B cell (primary cell): ENCODE data around the gene CDK9. TPM values are rescaled to one million over a fixed set of nuclear protein-coding genes. Genes with fewer than 3 reads are reported as not detected.

Source experiments
- ATAC-seq: fragments of 200-7000 bp; cut with Tn5 transposase; one replicate; pipeline ENCODE4 v1.10.0; 2021; ENCODE audit warnings: low read depth, mild to moderate bottlenecking, moderate number of reproducible peaks, moderate library complexity
- CTCF ChIA-PET: fragments of 350-600 bp; sonication (Branson Sonifier 250); formaldehyde crosslinking; loops from one replicate; lab custom pipeline; 2021; ENCODE audit warnings: antibody characterized with exemption, inconsistent platforms; lab: Charles Lee
- POLR2A ChIA-PET: fragments of 350-600 bp; sonication (Branson Sonifier 250); formaldehyde crosslinking; loops from one replicate; lab custom pipeline; 2021; ENCODE audit warnings: antibody characterized with exemption; lab: Charles Lee
- DNase-seq: peaks from one replicate; pipeline ENCODE4 v3.0.0; 2013
- H2AFZ ChIP-seq: 2 replicates; pipeline ENCODE4 v1.6.1; 2012; ENCODE audit warnings: mild to moderate bottlenecking, low read depth, low read length; ENCODE audit not compliant: insufficient read depth, poor library complexity, severe bottlenecking
- H3K27ac ChIP-seq, 2 donors: 1 replicate in 1 of 2; 2 replicates in 1 of 2; pipeline ENCODE4 v1.5.1; 2012 to 2013; ENCODE audit warnings: low read length in 2 of 2, mild to moderate bottlenecking in 2 of 2, moderate library complexity in 1 of 2
- H3K27me3 ChIP-seq, 4 experiments: fragments of 200-600 bp in 1 of 4; sonication (generic) in 1 of 4; replicated peaks in 1 of 4; 1 replicate in 2 of 4; 2 replicates in 2 of 4; pipeline versions ENCODE4 v1.6.1 to v1.7.0; 2013 to 2016; ENCODE audit warnings: low read length in 3 of 4, mild to moderate bottlenecking in 2 of 4, mixed read lengths in 1 of 4, moderate library complexity in 1 of 4; ENCODE audit not compliant: insufficient read depth in 4 of 4, control insufficient read depth in 3 of 4; ENCODE audit errors: control extremely low read depth in 1 of 4
- H3K36me3 ChIP-seq, 2 experiments: replicated peaks in 1 of 2; 1 replicate in 1 of 2; 2 replicates in 1 of 2; pipeline versions ENCODE4 v1.6.1 to v1.7.1; 2013; ENCODE audit warnings: low read length in 1 of 2; ENCODE audit not compliant: insufficient read depth in 2 of 2, control insufficient read depth in 1 of 2; ENCODE audit errors: control extremely low read depth in 1 of 2, extremely low read depth in 1 of 2
- H3K4me1 ChIP-seq, 2 donors: fragments of 200-600 bp in 1 of 2; sonication (generic) in 1 of 2; 1 replicate in 1 of 2; 2 replicates in 1 of 2; pipeline versions ENCODE4 v1.5.1 to v1.6.1; 2013 to 2017; ENCODE audit warnings: low read length in 2 of 2; ENCODE audit not compliant: control insufficient read depth in 2 of 2, insufficient read depth in 2 of 2
- H3K4me2 ChIP-seq: replicated peaks from 2 replicates; pipeline ENCODE3; 2012; ENCODE audit warnings: mild to moderate bottlenecking, low read depth, low read length; ENCODE audit not compliant: poor library complexity, severe bottlenecking
- H3K4me3 ChIP-seq, 5 experiments: fragments of 200-600 bp in 1 of 5; sonication (generic) in 1 of 5; 1 replicate in 3 of 5; 2 replicates in 2 of 5; pipeline versions ENCODE4 v1.5.1 to v1.7.0; 2011 to 2016; ENCODE audit warnings: low read length in 4 of 5, mild to moderate bottlenecking in 4 of 5, low read depth in 2 of 5, control low read depth in 1 of 5, moderate library complexity in 1 of 5; ENCODE audit not compliant: insufficient read depth in 1 of 5; ENCODE audit errors: control extremely low read depth in 1 of 5, extremely low read depth in 1 of 5
- H3K79me2 ChIP-seq: fragments of 200-600 bp; sonication (generic); one replicate; pipeline ENCODE4 v1.6.0; 2016; ENCODE audit warnings: low read length; ENCODE audit not compliant: control insufficient read depth, insufficient read depth
- H3K9ac ChIP-seq: fragments of 200-600 bp; sonication (generic); 2 replicates; pipeline ENCODE4 v1.6.1; 2017; ENCODE audit warnings: mild to moderate bottlenecking, low read length, moderate library complexity
- H3K9me3 ChIP-seq, 3 donors: one replicate each; pipeline versions ENCODE4 v1.6.1 to v1.7.1; 2013; ENCODE audit warnings: low read length in 2 of 3; ENCODE audit not compliant: control insufficient read depth in 2 of 3, insufficient read depth in 1 of 3; ENCODE audit errors: control extremely low read depth in 1 of 3
- H4K20me1 ChIP-seq: 2 replicates; pipeline ENCODE4 v1.6.0; 2012; ENCODE audit warnings: mild to moderate bottlenecking, low read length; ENCODE audit not compliant: insufficient read depth, control insufficient read depth, poor library complexity, severe bottlenecking
- H3K27ac Mint-ChIP-seq: one replicate; pipeline ENCODE4 v1.8.0; 2021; ENCODE audit warnings: mixed read lengths
- H3K27me3 Mint-ChIP-seq: one replicate; pipeline ENCODE4 v1.8.0; 2021; ENCODE audit warnings: mixed read lengths
- H3K4me1 Mint-ChIP-seq: one replicate; pipeline ENCODE4 v1.8.0; 2021; ENCODE audit warnings: mixed read lengths
- H3K4me3 Mint-ChIP-seq: one replicate; pipeline ENCODE4 v1.8.0; 2021; ENCODE audit warnings: mixed read lengths
- H3K9me3 Mint-ChIP-seq: one replicate; pipeline ENCODE4 v1.8.0; 2022; ENCODE audit warnings: mixed read lengths; ENCODE audit not compliant: insufficient read depth
- CTCF ChIP-seq: fragments of 200-600 bp; IDR thresholded peaks from one replicate; pipeline ENCODE4 v1.8.0; 2022; ENCODE audit warnings: antibody characterized with exemption, mild to moderate bottlenecking
- EZH2 ChIP-seq: IDR thresholded peaks from 2 replicates; pipeline ENCODE4 v1.6.1; 2012; ENCODE audit warnings: borderline replicate concordance, low read depth, mild to moderate bottlenecking, moderate library complexity, low read length; ENCODE audit not compliant: insufficient read depth, poor library complexity, severe bottlenecking
- WGBS: methylation state at CpG from one replicate; pipeline ENCODE4 v1.1.5; 2013; ENCODE audit warnings: missing lambda C conversion rate; ENCODE audit not compliant: insufficient coverage; 5-methylcytosine and 5-hydroxymethylcytosine counted together
- intact Hi-C: fragments of 100-400 bp; cut with micrococcal nuclease; formaldehyde crosslinking; loops from one replicate; pipeline ENCODE4 v1.10.0; 2022
- polyA plus RNA-seq: library from polyadenylated mRNA; depleted of rRNA; stranded (reverse); fragments of >200 nt; gene quantifications from 2 replicates; pipeline ENCODE4 v1.2.3, GENCODE V29; 2012
- total RNA-seq, 2 donors: library from RNA; stranded (reverse); fragments of 120-200 nt in 1 of 2; gene quantifications; 1 replicate in 1 of 2; 2 replicates in 1 of 2; pipeline versions ENCODE4 v1.2.3 to v1.2.4, GENCODE V29; 2013 to 2022

CDK9 gene
- total and polyA plus RNA-seq, 2 donors (not counting 1 experiment from before 2014, with no cell fraction given) = 145 to 176 TPM

GRCh38 chr9:127765418-127765817 lies 20.4 kb upstream of the CDK9 start:
- TF ChIP-seq CTCF (no peak), EZH2 (no peak)
- no peak overlapping the region for H3K9ac ChIP-seq
- H3K4me2 ChIP-seq = no peak overlapping the region
- intact Hi-C loops = no loop called here
- POLR2A ChIA-PET = no interaction called here
- Mint-ChIP-seq H3K9me3 (no peaks in the 10 kb centered on the region), H3K27me3 (no peaks in the 10 kb centered on the region), H3K4me3 (no peak overlapping the region), H3K27ac (peak overlapping the region; percentile 66), H3K4me1 (peaks cover 73% of the 10 kb centered on the region)
- H3K27ac ChIP-seq = no peak overlapping the region
- no peak overlapping the region for H2AFZ ChIP-seq
- peaks cover 100% of the 10 kb centered on the region for H3K79me2 ChIP-seq
- H3K9me3 ChIP-seq = no peaks in the 10 kb centered on the region
- peaks cover 35 to 58% of the 10 kb centered on the region in 2 donors for H3K4me1 ChIP-seq
- no peak for ATAC-seq
- peaks cover 100% of the 10 kb centered on the region for H4K20me1 ChIP-seq
- 91% methylated on average over 1 of the region's 1 CpG for WGBS
- H3K36me3 ChIP-seq = peaks cover 0 to 89% of the 10 kb centered on the region in 2 experiments
- DNase-seq = no peak
- CTCF ChIA-PET = interaction anchor here (0.5 to 3.6 kb wide), 7 partner anchors 13 to 190 kb away, joined by 3 to 25 read pairs (median 4); partner anchors contain the start of genes CDK9, SH2D3C and TOR2A
- no peaks in the 10 kb centered on the region for H3K27me3 ChIP-seq
- no peak overlapping the region for H3K4me3 ChIP-seq

GRCh38 chr9:127767410-127767809 lies 18.4 kb upstream of the CDK9 start:
- no peaks in the 10 kb centered on the region for H3K9me3 Mint-ChIP-seq
- ATAC-seq (no peak), DNase-seq (no peak)
- WGBS = 100% methylated on average over 1 of the region's 3 CpGs
- Histone ChIP-seq H3K9ac (no peak overlapping the region), H4K20me1 (peaks cover 98% of the 10 kb centered on the region), H3K27me3 (no peaks in the 10 kb centered on the region), H3K4me3 (no peak overlapping the region), H3K36me3 (peaks cover 0 to 82% of the 10 kb centered on the region in 2 experiments), H3K4me1 (peaks cover 44 to 68% of the 10 kb centered on the region in 2 donors), H3K9me3 (no peaks in the 10 kb centered on the region), H3K4me2 (peak overlapping the region; percentile 52), H3K79me2 (peaks cover 94% of the 10 kb centered on the region), H3K27ac (peak overlapping the region in 1 of 2 donors; percentile 94), H2AFZ (no peak overlapping the region)
- peak overlapping the region; percentile 45 for H3K4me3 Mint-ChIP-seq
- peaks cover 84% of the 10 kb centered on the region for H3K4me1 Mint-ChIP-seq
- peak overlapping the region; percentile 82 for H3K27ac Mint-ChIP-seq
- H3K27me3 Mint-ChIP-seq = no peaks in the 10 kb centered on the region
- POLR2A ChIA-PET = interaction anchor here (0.5 to 0.6 kb wide), 3 partner anchors 302 to 481 kb away, joined by 3 read pairs; no protein-coding TSS in a partner anchor
- intact Hi-C loops = no loop called here
- TF ChIP-seq EZH2 (no peak), CTCF (no peak)
- CTCF ChIA-PET = interaction anchor here (0.9 to 2.9 kb wide), 4 partner anchors 24 to 153 kb away, joined by 4 to 18 read pairs (median 4); partner anchors contain the start of gene TOR2A
